ENCODE measurements around the gene DUSP19. TPM values are rescaled to one million over a fixed set of nuclear protein-coding genes. Genes with fewer than 3 reads are reported as not detected.

Gene DUSP19, protein sequence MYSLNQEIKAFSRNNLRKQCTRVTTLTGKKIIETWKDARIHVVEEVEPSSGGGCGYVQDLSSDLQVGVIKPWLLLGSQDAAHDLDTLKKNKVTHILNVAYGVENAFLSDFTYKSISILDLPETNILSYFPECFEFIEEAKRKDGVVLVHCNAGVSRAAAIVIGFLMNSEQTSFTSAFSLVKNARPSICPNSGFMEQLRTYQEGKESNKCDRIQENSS
- total RNA-seq (1 to 10 TPM; 3.2 to 5.8 (median 4.8) TPM), polyA plus RNA-seq (1 to 10 TPM in 1 of 3 donors, under 1 TPM in 2; 0.78 to 2.4 (median 0.88) TPM)
- long read RNA-seq, donor 1, partial matches to known transcripts, result 0 of 2 reads
- long read RNA-seq, donor 1, other reads (novel, unspliced or antisense), result 0 of 2 reads
- long read RNA-seq, donor 2, full-length matches to known transcripts, result 1 of 1 reads
- long read RNA-seq, donor 2, partial matches to known transcripts, result 0 of 1 reads
- long read RNA-seq, donor 2, other reads (novel, unspliced or antisense), result 0 of 1 reads

GRCh38 chr2:183078464-183079138 lies at the start of gene DUSP19:
DUSP19 (plus strand) TSS chr2:183078747; CDS start chr2:183078934, 187 bp downstream.
- Histone ChIP-seq H3K27ac (peak within 1 kb of the TSS; percentile 32 to 90 (median 82)), H3K4me1 (peaks cover 0 to 24% (median 15%) of the 10 kb centered on the region in 6 donors), H3K4me3 (peak within 1 kb of the TSS; percentile 49 to 81 (median 66)), H3K36me3 (no peaks in the 10 kb centered on the region), H3K27me3 (replicated peaks in 1 of 7) (peaks cover 0 to 10% (median 0%) of the 10 kb centered on the region in 7 donors), H3K9me3 (no peaks in the 10 kb centered on the region)
- WGBS, 5 donors, result 0 to 3% (median 1%) methylated on average over 18 to 20 of the region's 20 CpGs
- intact Hi-C loops (cut with DNase I; ENCODE audit: low total_unique reads), result no loop called here
- peak in 2 of 3 donors; percentile 84 to 86 for TF ChIP-seq POLR2AphosphoS5 (IDR thresholded peaks at IDR 0.05)
- TF ChIP-seq POLR2A (IDR thresholded peaks at IDR 0.05), result peak in 1 of 3 donors; percentile 27
- no peak for TF ChIP-seq CTCF (IDR thresholded peaks at IDR 0.05 in 8 of 11, conservative IDR thresholded peaks at IDR 0.05 in 3 of 11)
- DNase-seq, result peak; percentile 81

DNA sequence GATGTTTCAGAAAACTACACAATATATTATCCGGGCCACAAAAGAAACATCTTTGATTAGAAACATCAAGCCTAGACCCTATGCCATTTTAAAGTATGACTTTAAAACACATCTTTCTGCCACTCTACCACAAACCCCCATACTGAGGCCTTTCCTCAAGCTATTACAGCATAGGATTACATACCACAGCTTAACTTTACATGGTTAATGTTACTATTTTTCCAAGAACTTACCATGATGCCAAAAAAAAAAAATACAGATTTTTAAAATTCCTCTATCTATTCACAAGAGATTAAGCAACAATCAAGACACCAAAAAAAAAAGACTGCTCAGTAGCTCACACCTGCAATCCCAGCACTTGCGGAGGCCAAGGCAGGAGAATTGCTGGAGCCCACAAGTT lies 49.3 kb upstream of the DUSP19 start:
- H3K27me3 ChIP-seq (replicated peaks in 1 of 7), result peaks cover 0 to 77% (median 11%) of the 10 kb centered on the region in 7 donors
- no peak overlapping the region for H3K27ac ChIP-seq
- TF ChIP-seq CTCF (IDR thresholded peaks at IDR 0.05 in 8 of 11, conservative IDR thresholded peaks at IDR 0.05 in 3 of 11) (no peak), POLR2AphosphoS5 (IDR thresholded peaks at IDR 0.05) (no peak), POLR2A (IDR thresholded peaks at IDR 0.05) (no peak)
- intact Hi-C loops (cut with DNase I; ENCODE audit: low total_unique reads), result no loop called here
- no peak for DNase-seq
- H3K9me3 ChIP-seq, result no peaks in the 10 kb centered on the region
- WGBS, 5 donors, result 87 to 93% (median 90%) methylated on average over 2 of the region's 2 CpGs
- H3K36me3 ChIP-seq, result no peaks in the 10 kb centered on the region
- no peak overlapping the region for H3K4me3 ChIP-seq
- peaks cover 0 to 28% (median 11%) of the 10 kb centered on the region in 6 donors for H3K4me1 ChIP-seq

DNA sequence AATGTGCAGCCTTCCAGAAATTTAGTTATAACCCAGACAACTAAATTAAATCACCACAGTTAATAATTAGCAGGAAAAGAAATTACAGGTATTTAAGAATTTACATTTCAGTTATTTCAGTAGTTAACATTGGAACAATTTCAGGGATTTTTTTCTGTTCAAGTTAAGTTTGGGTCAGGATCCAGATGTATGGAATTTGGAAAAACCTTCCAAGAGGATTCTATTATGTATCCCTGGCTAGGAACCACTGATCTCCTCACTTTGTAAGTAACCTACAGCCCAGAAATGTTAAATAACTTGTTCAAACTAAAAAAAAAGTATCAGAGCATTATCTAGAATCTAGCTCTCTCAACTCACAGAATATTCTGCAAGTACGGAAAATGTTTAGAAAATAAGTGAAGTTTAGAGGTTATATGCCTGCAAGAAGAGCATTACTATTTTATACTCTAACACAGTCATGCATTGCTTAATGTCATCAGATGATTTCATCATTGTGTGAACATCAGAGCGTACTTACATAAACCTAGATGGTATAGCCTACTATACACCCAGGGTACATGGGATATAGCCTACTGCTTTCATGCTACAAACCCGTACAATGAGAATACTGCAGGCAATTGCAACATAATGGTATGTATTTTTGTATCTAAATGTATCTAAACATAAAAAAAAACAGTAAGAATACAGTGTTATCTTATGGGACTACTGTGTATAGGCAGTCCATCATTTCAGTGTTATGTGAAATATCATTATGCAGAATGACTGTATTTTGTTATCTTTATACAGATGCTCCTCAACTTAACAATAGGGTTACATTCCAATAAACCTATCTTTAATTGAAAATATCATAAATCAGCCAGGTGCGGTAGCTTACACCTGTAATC lies 46.4 kb upstream of the DUSP19 start:
- Histone ChIP-seq H3K4me1 (peaks cover 23 to 56% (median 36%) of the 10 kb centered on the region in 6 donors), H3K36me3 (no peaks in the 10 kb centered on the region), H3K9me3 (no peaks in the 10 kb centered on the region), H3K27ac (no peak overlapping the region), H3K27me3 (replicated peaks in 1 of 7) (peaks cover 0 to 93% (median 11%) of the 10 kb centered on the region in 7 donors), H3K4me3 (no peak overlapping the region)
- TF ChIP-seq POLR2AphosphoS5 (IDR thresholded peaks at IDR 0.05), result no peak
- no peak for TF ChIP-seq POLR2A (IDR thresholded peaks at IDR 0.05)
- TF ChIP-seq CTCF (IDR thresholded peaks at IDR 0.05 in 8 of 11, conservative IDR thresholded peaks at IDR 0.05 in 3 of 11), result no peak
- 75 to 94% (median 86%) methylated on average over 4 of the region's 4 CpGs for WGBS, 5 donors
- no peak for DNase-seq
- intact Hi-C loops (cut with DNase I; ENCODE audit: low total_unique reads), result no loop called here
